Muscle of arm (tissue), 12 donors: Measurements from ENCODE around the gene MED27. TPM values are rescaled to one million over a fixed set of nuclear protein-coding genes. Genes with fewer than 3 reads are reported as not detected.

ENCODE experiments used
- DNase-seq: peaks from one replicate; pipeline ENCODE4 v3.0.0-alpha.2; 2013
- polyA plus RNA-seq, 12 donors: library from polyadenylated mRNA; unstranded; fragments of 120-200 nt; gene quantifications; one replicate each; pipeline ENCODE4 v1.2.1, GENCODE V29; 2013; ENCODE audit not compliant: insufficient read length in 12 of 12

MED27 gene
- polyA plus RNA-seq, 12 donors, result 7.8 to 14.9 (median 11.6) TPM; not detected in 1

- DNase-seq, result no peak
Measured at GRCh38 chr9:131971482-131972074, 108.1 kb downstream of the MED27 start.

DNA sequence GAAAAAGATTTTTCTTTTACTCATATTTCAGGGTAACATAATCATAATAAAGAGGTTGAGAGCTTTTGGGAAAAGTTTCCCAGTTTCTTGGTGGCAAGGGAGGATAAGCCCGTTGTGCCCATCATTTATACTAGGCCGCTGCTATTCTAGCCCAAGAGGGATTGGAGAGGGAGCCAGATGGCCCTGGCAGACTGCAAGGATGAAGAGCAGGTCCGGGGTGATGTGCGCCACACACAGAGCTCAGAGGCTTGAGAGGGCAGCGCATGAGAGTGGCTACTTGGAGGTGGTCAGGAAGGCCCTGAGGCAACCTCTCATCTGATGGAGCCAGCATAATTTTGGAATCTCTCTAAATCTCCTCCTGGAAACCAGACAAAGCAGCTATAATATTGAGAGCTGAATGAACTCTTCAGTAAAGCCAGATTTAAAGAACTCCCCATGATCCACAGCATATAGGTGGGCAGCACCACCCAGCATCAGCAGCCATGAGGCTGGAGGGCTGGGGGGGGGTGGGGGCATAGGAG lies 110.1 kb downstream of the MED27 start:
- no peak for DNase-seq

- no peak for DNase-seq
Measured at GRCh38 chr9:131968632-131969031, 111.0 kb downstream of the MED27 start.

DNA sequence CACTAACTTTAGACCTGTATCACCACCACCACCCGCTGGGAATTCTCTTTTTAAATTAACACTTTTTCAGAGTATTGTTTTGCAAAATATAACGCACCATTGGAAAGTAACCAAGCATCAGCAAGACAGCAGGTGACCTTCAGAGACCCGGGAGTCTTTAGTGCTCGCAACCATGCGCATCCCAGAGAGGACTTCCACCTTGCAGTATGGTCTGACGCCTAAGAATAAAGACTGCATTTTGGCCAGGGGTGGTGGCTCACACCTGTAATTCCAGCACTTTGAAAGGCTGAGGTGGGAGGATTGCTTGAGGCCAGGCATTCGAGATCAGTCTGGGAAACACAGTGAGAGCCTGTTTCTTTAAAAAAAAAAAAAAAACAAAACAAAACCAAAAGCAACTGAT lies 113.8 kb downstream of the MED27 start:
- no peak for DNase-seq

GRCh38 chr9:131965103-131965502 lies 114.6 kb downstream of the MED27 start:
- no peak for DNase-seq

DNA sequence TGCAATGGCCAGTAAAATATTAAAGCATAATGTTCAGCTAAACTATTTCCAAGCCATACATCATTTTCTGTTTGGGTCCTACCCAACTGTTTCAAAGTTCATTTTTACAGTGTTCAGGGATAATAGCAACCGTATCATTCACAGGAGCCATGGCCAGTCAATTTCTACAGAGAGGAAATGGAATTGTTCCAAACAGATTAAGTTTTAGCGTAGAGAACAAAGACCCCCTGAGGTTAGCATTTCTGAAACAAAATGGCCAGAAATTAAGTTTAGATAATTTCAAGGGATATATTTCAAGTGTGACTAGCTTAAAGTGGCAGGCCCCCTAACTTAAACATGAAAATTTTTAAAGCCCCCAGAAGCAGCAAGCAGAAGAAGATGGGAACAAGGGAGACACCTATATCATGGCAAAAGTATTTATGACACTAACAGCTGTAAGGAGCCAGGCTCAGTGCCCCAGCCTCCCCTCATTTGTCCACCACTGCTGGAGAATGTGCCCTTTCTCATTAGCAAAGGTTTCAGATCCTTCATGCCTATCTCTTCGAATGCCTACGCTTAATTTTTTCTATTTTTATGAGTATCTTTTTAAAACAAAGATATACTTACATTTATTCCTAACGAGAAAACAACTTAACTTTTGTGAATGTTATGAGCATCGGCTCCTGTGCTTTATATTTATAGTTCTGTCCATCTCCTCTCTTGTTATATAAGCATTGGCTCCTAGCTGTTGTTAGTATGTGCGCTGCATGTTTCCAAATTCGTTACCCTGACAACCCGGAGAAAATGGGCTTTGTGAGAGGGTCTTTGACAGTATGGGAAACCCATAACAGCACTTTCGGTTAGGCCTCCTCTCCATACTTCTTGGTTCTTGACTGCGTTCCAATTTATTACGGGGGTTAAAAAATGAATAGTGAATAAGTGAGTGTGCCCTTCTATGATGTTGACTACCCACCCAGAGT lies 116.3 kb downstream of the MED27 start:
- DNase-seq, result no peak

DNA sequence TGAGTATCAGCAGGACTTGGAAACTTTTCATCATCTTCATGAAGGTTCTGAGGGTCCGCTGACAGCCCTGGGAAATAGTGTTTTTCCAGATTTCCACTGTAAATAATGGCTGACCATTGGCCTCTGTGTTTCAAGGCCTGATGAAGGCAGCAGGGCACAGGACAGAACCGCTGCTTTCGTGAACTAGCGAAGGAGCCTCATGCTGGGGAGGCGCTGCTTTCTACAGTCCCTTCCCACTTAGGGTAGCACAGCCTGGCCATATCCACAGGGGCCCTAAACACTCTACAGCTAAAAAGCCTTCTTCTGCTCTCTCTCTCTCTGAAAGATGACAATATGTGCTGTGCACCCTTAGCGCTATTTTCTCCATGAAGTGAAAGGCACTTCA lies 118.2 kb downstream of the MED27 start:
- DNase-seq, result no peak

- DNase-seq, result no peak
Measured at GRCh38 chr9:131960851-131961495, 118.7 kb downstream of the MED27 start.

- no peak for DNase-seq
Measured at GRCh38 chr9:131960311-131960710, 119.4 kb downstream of the MED27 start.

DNA sequence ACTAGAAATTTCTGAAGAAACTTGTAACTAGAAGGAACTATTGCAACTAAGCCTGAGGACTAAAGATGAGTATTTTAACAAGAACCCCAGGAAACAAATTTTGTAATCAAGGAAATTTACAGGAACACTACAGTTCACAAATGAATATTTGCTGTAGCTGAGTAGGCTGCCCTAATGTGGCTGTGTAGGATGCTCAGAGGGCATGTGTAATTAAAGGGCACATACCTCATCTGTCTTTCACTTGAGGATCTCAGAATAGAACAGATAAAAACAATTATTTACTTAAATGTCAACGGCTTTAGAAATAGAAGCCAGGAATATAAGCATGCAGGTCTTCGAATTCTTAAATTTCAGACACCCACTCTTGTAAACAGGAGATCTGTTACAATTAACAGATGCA lies 119.8 kb downstream of the MED27 start:
- DNase-seq, result no peak

DNA sequence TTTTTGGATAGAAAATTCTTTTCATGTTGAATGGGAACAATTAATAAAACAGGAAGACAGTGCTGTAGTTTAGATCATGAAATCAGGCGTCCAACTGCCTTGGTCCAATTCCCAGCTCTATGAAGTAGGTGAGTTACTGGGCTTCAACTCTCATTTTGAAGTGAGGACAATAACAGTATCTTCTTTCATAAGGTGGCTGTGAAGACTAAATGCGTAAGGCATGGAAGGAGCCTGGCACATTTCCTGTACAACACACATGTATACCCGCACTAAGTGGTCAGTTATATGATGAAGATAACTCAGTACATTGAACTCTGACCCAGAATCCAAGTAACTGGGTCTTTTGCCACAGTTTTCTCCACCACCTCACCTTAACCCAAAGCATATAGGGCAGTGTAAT lies 120.6 kb downstream of the MED27 start:
- no peak for DNase-seq

DNA sequence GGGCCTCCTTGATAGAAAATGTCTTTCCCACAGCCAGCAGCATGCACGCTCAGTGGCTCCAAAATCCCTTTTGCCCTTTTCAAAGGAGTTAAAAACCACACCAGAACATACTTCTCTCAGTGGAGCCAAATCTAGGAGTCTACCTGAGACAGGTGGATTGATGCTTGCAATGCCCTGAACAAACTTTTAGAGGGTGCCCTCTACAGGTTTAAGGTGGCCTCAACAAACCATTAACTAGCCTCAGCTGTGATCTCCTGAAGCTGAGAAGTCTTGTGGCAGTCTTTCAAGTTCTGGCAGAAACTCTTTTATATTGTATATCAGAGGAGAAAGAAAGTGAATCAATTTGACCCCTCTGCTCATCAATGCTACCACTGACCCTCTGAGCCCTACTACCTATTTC lies 125.4 kb downstream of the MED27 start:
- no peak for DNase-seq

GRCh38 chr9:131951905-131952304 lies 127.8 kb downstream of the MED27 start:
- DNase-seq, result no peak

DNA sequence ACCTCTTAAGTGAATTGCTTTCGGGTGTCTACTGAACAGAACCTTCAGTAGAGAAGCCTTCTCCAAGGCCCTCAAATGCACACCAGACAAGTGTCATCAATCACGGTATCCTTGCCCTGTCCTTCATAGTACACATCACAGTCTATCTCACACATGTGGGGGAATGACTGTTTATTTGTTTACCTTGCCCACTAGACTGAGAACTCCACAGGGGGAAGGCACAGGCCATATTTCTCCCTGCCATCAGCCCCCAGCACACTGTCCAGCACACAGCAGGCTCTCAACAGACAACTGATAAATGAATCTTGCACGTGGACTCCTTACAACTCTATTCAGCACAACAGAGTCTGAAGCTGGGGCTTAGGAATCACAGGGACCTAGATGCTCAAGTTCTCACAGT lies 128.5 kb downstream of the MED27 start:
- DNase-seq, result no peak

- DNase-seq, result no peak
Measured at GRCh38 chr9:131950487-131950886, 129.2 kb downstream of the MED27 start.

GRCh38 chr9:131946180-131946579 lies 133.5 kb downstream of the MED27 start:
- no peak for DNase-seq

DNA sequence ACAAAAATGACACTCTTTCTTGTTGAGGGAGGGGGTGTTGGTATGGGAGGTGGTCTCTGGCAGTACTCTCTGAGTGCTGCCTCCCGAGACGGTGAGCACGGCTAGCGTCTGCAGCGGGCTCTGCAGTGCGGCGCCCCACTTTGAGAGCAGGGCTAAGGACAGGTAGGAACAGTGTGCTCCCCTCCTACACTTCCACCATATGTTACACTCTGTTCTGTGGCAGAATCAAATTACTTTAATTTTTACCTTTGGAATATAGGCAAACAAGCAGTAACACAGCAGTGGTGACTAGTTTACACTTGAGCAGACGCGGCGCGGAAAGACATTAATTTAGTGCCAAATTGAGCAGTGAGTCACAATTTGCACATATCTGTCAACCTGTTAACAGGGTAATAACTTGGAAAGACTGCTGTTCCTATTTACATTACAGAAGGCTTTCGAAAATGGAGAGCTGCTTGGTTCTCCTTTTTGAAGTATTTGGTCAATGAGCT lies 136.3 kb downstream of the MED27 start:
- no peak for DNase-seq

DNA sequence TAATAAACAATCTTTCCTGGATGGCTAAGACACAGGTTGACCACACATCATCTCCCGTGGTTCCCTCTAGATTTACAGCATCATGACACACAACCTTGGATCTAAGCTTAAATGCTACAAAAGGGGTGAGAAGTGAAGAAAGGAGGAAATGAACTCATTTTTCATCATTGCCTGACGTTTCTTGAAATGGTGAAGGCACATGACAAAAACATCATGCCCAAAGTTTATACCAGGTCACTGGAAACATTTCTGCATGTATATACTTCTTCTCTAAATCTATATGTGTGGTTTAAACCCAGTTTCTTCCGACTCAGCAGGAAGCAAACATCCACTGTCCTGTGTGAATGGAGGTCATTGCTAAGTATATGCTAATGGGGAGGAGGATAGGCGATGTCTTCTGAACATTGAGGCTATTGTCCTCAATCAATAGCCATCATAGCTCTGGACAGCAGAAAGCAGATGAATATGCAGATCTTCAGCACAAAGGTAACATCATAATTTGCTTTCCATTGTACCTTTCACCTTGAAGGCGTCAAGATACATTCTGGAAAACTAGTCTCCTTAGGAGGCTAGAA lies 137.4 kb downstream of the MED27 start:
- DNase-seq, result no peak

GRCh38 chr9:131937451-131937850 lies 142.2 kb downstream of the MED27 start:
- no peak for DNase-seq

DNA sequence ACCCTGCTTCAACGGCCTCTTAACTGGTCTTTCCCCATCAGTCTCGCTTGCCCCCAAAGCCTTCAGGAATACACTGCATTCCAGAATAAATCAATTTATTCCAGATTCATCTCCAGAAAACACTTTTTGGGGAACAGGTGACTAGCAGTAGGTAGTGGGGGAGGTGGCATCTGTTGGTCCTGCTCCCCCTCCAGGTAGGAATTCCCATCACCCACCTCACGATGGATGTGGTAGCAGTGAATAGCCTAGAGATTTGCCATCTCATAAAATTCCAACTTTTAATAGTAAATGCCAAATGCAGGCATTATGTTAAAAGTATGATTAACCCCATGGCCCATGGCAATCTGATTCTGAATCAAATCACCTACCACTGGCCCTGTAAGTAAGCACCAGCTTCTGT lies 142.7 kb downstream of the MED27 start:
- no peak for DNase-seq

DNA sequence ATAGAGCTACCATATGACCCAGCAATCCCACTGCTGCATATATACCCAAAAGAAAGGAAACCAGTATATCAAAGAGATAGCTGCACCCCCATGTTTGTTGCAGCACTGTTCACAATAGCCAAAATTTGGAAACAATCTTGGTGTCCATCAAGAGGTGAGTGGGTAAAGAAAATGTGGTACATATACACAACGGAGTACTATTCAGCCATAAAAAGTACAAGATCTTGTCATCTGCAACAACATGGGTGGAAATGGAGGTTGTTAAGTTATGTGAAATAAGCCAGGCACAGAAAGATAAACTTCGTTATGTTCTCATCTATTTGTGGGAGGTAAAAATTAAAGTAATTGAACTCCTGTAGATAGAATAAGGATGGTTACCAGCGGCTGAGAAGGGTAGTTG lies 145.0 kb downstream of the MED27 start:
- no peak for DNase-seq

DNA sequence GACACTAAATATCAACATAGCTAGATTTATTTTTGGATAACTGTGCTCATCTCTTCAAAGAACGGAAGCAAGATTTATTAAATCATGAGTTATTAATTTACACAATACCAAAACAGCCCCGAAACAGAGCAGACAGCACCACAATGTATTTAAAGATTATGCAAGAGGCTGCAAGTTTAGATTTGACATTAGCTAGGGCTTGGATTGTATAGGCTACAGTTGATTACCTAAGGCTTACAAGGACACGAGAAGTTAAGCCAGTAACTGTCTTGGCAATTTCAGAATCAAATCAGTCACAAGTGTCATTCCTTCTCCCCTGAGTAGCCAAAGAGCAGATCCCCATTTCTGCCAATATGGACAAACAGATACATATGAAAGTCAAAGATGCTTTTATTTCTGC lies 152.6 kb downstream of the MED27 start:
- DNase-seq, result no peak
